SK-N-SH treated with all-trans-retinoic acid at 6 μM for 48 hours (cell line): ENCODE results near the gene BMP10.
A peak's percentile ranks its signal among the peaks of the same experiment; 100 is the strongest.

Source experiments
- ATAC-seq: fragments of 200-7000 bp; cut with Tn5 transposase; 3 replicates; pipeline ENCODE4 v1.9.1; 2020; ENCODE audit warnings: mild to moderate bottlenecking, moderate library complexity
- CSDC2 ChIP-seq: fragments of 250-450 bp; sonication (Bioruptor Pico); IDR thresholded peaks from 2 replicates; pipeline ENCODE4 v1.5.0; 2020; ENCODE audit warnings: mild to moderate bottlenecking, moderate library complexity
- CSRNP3 ChIP-seq: fragments of 250-450 bp; sonication (Bioruptor Pico); IDR thresholded peaks from 2 replicates; pipeline ENCODE4 v1.5.1; 2021; ENCODE audit warnings: mild to moderate bottlenecking, moderate library complexity
- ESRRG ChIP-seq: fragments of 250-450 bp; sonication (Bioruptor Pico); IDR thresholded peaks from 2 replicates; pipeline ENCODE4 v1.6.1; 2021; ENCODE audit warnings: mild to moderate bottlenecking
- GLIS3 ChIP-seq: fragments of 250-450 bp; sonication (Bioruptor Pico); IDR thresholded peaks from 2 replicates; pipeline ENCODE4 v1.5.0; 2020; ENCODE audit warnings: mild to moderate bottlenecking, moderate library complexity
- ISL1 ChIP-seq: fragments of 250-450 bp; sonication (Bioruptor Pico); IDR thresholded peaks from 2 replicates; pipeline ENCODE4 v2.1.2; 2022; ENCODE audit warnings: mild to moderate bottlenecking, moderate library complexity
- OSR1 ChIP-seq: fragments of 250-450 bp; sonication (Bioruptor Pico); IDR thresholded peaks from 2 replicates; pipeline ENCODE4 v1.8.0; 2022; ENCODE audit warnings: moderate library complexity, mild to moderate bottlenecking, inconsistent platforms
- PATZ1 ChIP-seq: fragments of 250-450 bp; sonication (Bioruptor Pico); IDR thresholded peaks from 2 replicates; pipeline ENCODE4 v1.8.0; 2020; ENCODE audit warnings: mild to moderate bottlenecking, moderate library complexity, borderline replicate concordance
- POU6F1 ChIP-seq: fragments of 250-450 bp; sonication (Bioruptor Pico); IDR thresholded peaks from 2 replicates; pipeline ENCODE4 v1.8.0; 2021; ENCODE audit warnings: low read depth, mild to moderate bottlenecking, moderate library complexity, borderline replicate concordance
- PPARA ChIP-seq: fragments of 250-450 bp; sonication (Bioruptor Pico); IDR thresholded peaks from 2 replicates; pipeline ENCODE4 v1.5.0; 2020; ENCODE audit warnings: mild to moderate bottlenecking, borderline replicate concordance
- SNAI2 ChIP-seq: fragments of 250-450 bp; sonication (Bioruptor Pico); IDR thresholded peaks from 2 replicates; pipeline ENCODE4 v1.5.0; 2020; ENCODE audit warnings: mild to moderate bottlenecking, moderate library complexity
- TCF4 ChIP-seq: fragments of 250-450 bp; sonication (Bioruptor Pico); IDR thresholded peaks from 2 replicates; pipeline ENCODE4 v1.8.0; 2021; ENCODE audit warnings: mild to moderate bottlenecking, moderate library complexity, borderline replicate concordance
- TOX ChIP-seq: fragments of 250-450 bp; sonication (Bioruptor Pico); IDR thresholded peaks from 2 replicates; pipeline ENCODE4 v1.8.0; 2021; ENCODE audit warnings: mild to moderate bottlenecking, moderate library complexity, borderline replicate concordance
- TSHZ2 ChIP-seq: fragments of 250-450 bp; sonication (Bioruptor Pico); IDR thresholded peaks from 2 replicates; pipeline ENCODE4 v1.5.0; 2020; ENCODE audit warnings: mild to moderate bottlenecking, moderate library complexity
- ZC3H10 ChIP-seq: fragments of 250-450 bp; sonication (Bioruptor Pico); IDR thresholded peaks from 2 replicates; pipeline ENCODE4 v1.5.1; 2021; ENCODE audit warnings: mild to moderate bottlenecking, moderate library complexity
- ZFP3 ChIP-seq: fragments of 250-450 bp; sonication (Bioruptor Pico); IDR thresholded peaks from 2 replicates; pipeline ENCODE4 v1.5.0; 2020; ENCODE audit warnings: mild to moderate bottlenecking, moderate library complexity
- ZFP30 ChIP-seq: fragments of 450-650 bp; formaldehyde crosslinking; IDR thresholded peaks from 2 replicates; pipeline ENCODE4 v1.5.0; 2022; ENCODE audit warnings: mild to moderate bottlenecking, moderate library complexity
- ZNF565 ChIP-seq: fragments of 450-650 bp; formaldehyde crosslinking; conservative IDR thresholded peaks from 2 replicates; pipeline ENCODE4 v1.5.0; 2020; ENCODE audit warnings: low read depth, mild to moderate bottlenecking, moderate library complexity
- ZNF70 ChIP-seq: fragments of 450-650 bp; formaldehyde crosslinking; IDR thresholded peaks from 2 replicates; pipeline ENCODE4 v1.5.0; 2020; ENCODE audit warnings: mild to moderate bottlenecking, moderate library complexity
- ZNF8 ChIP-seq: fragments of 450-650 bp; formaldehyde crosslinking; IDR thresholded peaks from 2 replicates; pipeline ENCODE4 v1.5.0; 2020; ENCODE audit warnings: mild to moderate bottlenecking, moderate library complexity

BMP10 gene

GRCh38 chr2:68828887-68829708 is 42.1 kb downstream of the BMP10 start:
- TF ChIP-seq TSHZ2 (CRISPR knock-in tag) = no peak
- TF ChIP-seq CSDC2 (CRISPR knock-in tag) = no peak
- TF ChIP-seq TCF4 (CRISPR knock-in tag) = 0 out of 2 replicates have a peak, but pooled peaks have one; percentile 12
- ATAC-seq = peak; percentile 93

- TF ChIP-seq PATZ1 (no peak), ESRRG (CRISPR knock-in tag) (no peak), SNAI2 (CRISPR knock-in tag) (no peak)
- no peak for ATAC-seq
These were observed 43.5 kb downstream of the BMP10 start for GRCh38 chr2:68827666-68828065.

- ATAC-seq = no peak
- TF ChIP-seq SNAI2 (CRISPR knock-in tag) (no peak), ISL1 (CRISPR knock-in tag) (no peak), GLIS3 (CRISPR knock-in tag) (no peak)
- TF ChIP-seq, all 23 proteins: peak for 0
These were observed 45.3 kb downstream of the BMP10 start for GRCh38 chr2:68825866-68826265.

- TF ChIP-seq ZC3H10 (CRISPR knock-in tag) (no peak), PPARA (CRISPR knock-in tag) (no peak), ZNF8 (CRISPR knock-in tag) (no peak), CSDC2 (CRISPR knock-in tag) (no peak), GLIS3 (CRISPR knock-in tag) (no peak), POU6F1 (CRISPR knock-in tag) (no peak), ESRRG (CRISPR knock-in tag) (no peak), ZFP3 (CRISPR knock-in tag) (no peak), CSRNP3 (CRISPR knock-in tag) (no peak), ZNF565 (CRISPR knock-in tag) (no peak), TOX (CRISPR knock-in tag) (no peak), ISL1 (CRISPR knock-in tag) (no peak), PATZ1 (no peak), ZNF70 (CRISPR knock-in tag) (no peak), OSR1 (CRISPR knock-in tag) (no peak), ZFP30 (no peak), TSHZ2 (CRISPR knock-in tag) (no peak)
- ATAC-seq = peak; percentile 24; the same call in 2 of the 3 replicates
These were observed 46.4 kb downstream of the BMP10 start for GRCh38 chr2:68824831-68825230.
